HG03135 (cell line): Measurements from ENCODE around the gene RNU1-3.
"Not testable (repeated sequence)": the region's sequence is repeated elsewhere in the genome, so short reads cannot be mapped to it uniquely, and the experiment has no call there.

ENCODE experiments used
- ATAC-seq: cut with Tn5 transposase; IDR thresholded peaks from one replicate; pipeline ENCODE4 v1.9.1; 2021; ENCODE audit warnings: mild to moderate bottlenecking, moderate library complexity; ENCODE audit not compliant: unreplicated experiment

The RNU1-3 gene

GRCh38 chr1:16623337-16623736 is 43.4 kb downstream of the RNU1-3 start:
- ATAC-seq, result not testable (repeated sequence)

- not testable (repeated sequence) for ATAC-seq
These were observed 45.0 kb downstream of the RNU1-3 start for GRCh38 chr1:16621681-16622315.

- ATAC-seq, result no peak
These were observed 45.5 kb downstream of the RNU1-3 start for GRCh38 chr1:16621300-16621658.

- ATAC-seq, result not testable (repeated sequence)
These were observed 46.8 kb downstream of the RNU1-3 start for GRCh38 chr1:16619803-16620501.

DNA sequence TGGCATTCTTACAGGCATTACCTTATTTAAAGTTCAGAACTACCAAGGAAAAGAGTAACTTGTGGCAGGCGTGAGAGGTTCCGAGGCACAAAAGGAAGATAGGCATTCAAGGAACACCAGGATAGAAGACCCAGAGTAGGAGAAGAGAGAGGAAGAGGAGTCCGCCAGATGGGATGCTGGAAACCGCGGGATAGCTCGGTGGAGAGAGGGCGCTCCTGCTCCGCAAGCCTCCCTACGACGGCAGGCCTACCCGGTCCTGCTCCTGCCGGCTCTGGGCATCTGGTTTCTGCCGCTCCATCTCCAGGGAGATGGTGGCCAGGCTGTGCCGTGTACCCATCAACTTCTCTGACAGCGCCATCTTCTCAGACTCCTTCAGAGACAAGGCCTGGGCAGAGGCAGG is 48.0 kb downstream of the RNU1-3 start:
- ATAC-seq, result no peak

DNA sequence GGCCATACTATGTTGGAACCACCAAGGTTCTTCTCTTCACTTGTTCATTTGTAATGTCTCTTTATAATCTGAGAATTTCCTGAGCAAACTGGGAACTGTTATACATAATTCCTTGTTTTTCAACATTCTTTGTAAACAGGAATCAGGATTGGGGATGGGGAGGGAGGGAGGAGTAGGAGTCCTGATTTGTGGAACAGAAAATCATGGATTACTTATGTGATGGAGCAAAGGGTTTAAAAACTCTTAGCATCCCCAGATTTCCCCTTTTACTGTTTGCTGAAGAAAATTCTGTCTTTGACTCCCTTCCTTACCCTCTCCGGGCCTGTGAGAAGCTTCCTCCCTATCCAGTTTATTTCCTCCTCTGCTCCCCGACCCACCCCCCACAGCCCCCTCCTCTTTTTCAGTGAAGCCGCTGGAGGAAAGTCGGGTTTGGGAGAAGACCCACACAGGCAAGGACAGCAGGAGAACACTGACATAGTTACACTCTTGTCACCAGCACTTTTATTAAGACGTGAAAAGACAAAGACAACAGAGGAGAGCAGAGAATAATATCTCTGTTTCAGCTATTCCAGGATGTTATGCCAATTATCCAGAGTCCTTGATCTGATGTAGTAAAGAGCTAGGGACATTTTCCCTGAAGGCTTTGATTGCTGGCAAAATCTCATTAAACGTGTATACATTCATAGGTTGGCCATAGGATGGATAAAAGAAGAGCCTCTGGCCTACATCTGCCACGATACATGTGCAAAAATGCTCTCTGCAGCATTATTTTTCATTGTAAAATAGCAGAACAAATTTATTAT is 48.8 kb downstream of the RNU1-3 start:
- ATAC-seq, result no peak

- ATAC-seq, result no peak
These were observed 49.6 kb downstream of the RNU1-3 start for GRCh38 chr1:16617114-16617631.
